HT-29 (cell line): Measurements from ENCODE around the gene MAN1C1. TPM values are rescaled to one million over a fixed set of nuclear protein-coding genes. Genes with fewer than 3 reads are reported as not detected.
A peak's percentile ranks its signal among the peaks of the same experiment; 100 is the strongest.

Experiments
- DNase-seq: peaks from one replicate; pipeline ENCODE4 v3.0.0-alpha.2; 2015; ENCODE audit warnings: low spot score
- total RNA-seq: library from RNA; depleted of rRNA; stranded (reverse); fragments of >200 nt; shearing (Covaris generic); gene quantifications from 2 replicates; pipeline ENCODE4 v1.2.3, GENCODE V29; 2014

The MAN1C1 gene
- total RNA-seq, 1 experiment from 2014 or later: 0.28 TPM

DNA sequence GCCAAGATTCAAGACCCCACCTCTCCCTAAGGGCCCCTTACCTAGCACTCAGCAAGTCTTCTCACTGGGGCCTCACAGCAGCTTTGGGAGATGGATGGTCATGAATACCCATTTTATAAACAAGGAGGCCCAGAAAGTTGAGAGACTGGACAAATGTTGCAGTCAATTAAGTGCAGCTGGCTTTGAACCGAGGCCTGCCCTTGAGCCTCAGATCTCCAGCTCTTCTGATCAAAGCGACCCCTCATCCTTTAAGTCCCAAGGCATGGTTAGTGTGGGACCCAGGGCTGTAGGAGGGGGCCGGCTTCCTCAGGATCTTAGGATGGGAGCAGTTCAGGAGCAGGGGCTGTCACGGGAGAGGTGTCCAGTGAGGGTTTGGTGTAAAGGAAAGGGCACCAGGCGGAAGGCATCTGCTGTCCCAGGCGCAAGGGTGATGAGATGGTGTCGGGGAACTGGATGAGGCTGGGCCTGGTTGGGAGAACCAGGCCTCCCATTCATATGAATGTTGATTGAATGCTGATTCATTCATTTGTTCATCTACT, 198.0 kb downstream of the MAN1C1 start:
- DNase-seq: no peak

DNA sequence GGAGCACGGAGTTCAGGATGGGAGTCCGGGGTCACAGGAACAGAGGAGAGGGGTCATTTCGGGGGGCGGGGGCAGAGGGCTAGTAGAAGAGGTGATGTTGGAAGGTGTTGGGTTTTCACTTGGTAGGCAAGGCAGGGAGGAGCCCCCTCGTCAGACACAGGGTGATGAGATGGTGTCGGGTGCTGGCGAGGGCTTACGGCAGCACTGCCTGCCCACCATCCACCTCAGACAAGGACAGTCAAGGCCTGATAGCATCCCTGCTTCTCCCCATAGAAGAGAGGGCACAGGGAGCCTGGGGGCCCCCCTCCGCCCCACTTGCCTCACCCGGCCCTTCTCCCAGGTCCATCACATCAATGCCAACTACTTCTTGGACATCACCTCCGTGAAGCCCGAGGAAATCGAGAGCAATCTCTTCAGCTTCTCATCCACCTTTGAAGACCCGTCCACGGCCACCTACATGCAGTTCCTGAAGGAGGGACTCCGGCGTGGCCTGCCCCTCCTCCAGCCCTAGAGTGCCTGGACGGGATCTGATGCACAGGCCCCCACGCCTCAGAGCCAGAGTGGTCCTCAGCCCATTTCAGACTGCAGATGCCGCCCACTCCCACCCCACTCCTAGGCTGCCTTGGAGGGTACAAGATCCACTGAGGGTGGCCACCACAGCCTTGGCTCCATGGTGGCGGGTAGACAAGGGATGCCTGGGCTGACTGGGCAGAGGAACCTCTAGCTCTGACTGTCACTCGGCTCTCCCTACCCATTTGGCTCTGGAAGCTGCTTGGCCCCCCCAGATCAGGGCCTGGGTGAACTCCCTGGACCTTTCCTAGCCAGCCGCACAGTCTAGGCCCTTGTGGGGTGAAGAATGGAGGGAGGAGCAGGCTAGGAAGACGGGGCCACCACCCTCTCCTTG, 198.9 kb downstream of the MAN1C1 start:
- no peak for DNase-seq

DNA sequence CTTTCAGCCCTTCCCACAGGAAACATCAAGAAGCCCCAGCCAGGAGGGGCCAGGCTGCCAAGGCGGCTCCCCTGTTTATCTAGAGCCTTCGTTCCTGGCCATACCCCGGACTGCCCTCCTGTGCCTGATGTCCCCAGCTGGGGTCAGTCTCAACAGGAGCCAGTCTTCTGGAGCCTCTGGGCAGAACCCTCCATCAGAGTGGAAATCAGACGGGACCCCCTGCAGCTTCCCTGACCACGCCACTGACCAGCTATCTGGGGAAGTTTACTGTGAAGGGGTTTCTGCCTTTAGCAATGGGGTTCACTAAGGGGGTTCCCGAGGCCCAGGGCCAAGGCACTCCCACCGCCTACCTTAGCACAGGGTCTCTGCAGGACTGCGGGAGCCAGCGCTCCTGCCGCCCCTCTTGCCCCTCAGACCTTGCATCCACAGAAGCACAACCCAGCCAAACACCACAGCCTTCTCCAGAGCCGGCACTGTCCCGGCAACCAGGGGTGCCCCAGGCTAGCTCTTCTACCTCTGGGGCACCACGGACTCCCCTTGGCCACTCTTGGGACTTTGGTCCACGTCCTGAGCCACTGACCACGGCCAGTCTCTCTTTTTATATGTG, 199.6 kb downstream of the MAN1C1 start:
- DNase-seq: no peak

DNA sequence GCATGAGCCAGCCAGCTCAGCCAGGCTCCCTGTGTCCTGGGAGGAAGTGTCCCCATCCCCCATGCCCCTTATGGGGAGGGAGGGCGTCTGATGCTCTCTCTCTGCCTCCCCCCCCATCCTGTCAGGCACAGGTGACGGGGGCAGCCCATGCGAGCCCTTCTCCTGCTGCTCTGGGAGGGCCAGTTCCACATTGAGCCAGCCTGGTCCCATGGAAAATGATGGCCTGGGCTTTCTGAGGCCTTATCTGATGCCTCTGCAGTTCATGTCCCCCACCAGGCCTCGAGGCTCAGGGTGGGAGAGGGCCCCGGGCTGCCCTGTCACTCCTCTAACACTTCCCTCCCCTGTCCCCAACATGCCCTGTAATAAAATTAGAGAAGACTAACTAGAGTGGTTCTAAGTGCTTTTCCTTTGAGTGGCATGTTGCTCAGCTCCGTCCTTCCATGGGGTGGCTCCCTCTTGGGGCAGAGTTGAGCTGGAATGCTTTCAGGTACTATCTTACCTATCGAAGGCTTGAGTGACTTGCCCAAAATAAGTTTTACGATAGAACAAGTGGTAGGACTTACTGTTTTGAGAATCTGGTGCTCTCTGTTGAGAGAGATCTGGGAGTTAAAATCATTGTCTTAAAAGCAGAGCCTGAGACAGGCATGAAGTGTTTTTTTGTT, 201.4 kb downstream of the MAN1C1 start:
- DNase-seq: peak; percentile 38

DNA sequence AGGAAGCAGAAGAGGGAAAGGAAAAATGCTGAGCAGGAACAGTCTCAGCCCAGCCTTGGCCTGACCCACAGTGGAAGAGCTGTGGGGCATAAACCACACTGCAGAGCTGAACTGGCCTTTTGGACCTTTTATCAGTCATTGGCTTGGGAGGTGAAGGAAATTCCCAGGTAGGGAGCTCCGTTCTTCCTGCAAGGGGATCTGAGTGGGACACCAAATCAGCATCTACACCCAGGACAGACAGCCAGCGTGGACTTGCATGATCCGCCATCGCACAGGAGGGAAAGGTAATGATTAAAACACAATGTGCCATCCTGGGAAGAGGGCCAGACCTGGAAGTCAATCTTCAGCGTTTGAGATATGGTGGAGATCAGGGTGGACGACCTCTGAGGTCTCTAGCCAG, 202.0 kb downstream of the MAN1C1 start:
- no peak for DNase-seq

DNA sequence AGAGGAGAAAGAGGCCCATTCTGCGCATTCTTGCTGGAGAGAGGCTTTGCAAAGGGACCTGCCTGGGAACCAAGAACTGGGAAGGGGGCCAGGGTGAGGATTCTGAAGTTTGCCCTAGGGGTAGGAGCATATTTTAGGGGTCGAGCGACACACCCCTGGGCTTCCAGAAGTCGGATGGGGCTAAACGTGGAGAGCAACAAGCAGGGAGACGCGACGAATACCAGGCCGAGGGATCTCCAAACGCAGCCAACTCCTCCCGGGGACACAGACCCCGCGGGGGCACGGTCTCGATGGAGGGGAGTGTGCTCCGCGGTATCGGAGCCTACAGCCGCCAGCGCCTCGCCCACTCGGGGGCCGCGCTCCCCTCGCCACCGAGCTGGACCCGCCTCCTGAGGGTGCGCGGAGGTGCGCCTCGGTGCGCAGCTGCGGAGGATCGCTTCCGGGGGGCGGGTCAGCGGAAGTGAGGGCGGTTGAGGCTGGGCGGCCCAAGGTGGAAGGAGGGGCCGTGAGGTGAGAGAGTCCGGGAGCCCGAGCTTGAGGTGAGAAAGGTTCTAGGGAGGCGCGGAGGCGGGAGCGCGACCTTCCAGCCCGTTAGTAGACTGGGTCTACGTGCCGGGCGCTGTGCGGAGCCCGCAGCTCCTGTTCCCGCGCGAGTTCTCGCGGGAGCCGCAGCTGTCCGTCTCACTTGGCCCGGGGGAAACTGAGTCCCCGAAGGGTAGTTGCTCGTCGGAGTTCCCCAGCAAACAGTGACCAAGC, 203.1 kb downstream of the MAN1C1 start, which contains the start of gene MTFR1L:
Gene MTFR1L, plus strand, starts transcription at position 464 of the 756 bp plus-strand sequence. CDS start 3,151 bp downstream, outside the sequence.
- peak; percentile 87 for DNase-seq

DNA sequence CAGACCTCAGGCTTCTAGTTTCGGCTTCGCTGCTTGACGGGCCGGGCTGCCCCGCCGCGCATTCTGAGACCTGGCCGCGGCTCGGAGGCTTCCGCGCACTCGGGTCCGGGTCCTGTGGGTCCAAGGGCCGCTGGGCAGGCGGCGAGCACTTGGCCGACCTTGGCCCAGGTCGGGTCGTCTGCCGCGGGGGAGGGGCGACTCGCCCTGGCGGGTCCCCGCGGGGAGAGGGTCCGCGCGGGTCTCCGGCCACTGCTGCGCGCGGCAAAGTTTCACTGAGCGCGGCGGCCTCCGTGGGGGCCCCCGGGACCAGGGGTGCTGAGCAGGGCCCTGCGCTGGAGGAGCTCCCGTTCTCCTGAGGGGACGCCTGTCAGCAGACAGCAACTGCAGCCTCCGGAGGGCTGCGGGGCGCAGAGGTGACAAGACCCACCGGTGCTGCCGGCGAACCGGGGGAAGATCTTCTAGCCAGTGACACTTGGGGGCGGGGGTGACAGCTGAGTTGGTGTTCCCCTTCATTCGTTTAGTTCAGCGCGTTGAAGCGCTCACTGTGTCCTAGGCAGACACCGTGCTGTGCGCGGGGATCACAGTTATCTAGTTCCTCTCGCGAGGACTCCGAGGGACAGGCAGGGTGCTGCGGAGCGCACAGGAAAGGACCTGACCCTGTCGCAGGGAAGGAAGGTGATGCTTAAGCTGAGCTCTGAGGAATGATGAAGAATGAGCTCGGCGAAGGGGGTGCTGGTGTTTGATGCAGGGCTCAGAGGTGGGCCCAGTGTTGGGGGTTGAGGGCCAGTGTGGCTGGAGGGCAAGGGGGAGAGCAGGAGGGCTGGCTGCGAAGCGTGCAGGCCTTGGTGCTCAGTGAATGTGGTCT, 203.9 kb downstream of the MAN1C1 start:
- DNase-seq: peak; percentile 54

DNA sequence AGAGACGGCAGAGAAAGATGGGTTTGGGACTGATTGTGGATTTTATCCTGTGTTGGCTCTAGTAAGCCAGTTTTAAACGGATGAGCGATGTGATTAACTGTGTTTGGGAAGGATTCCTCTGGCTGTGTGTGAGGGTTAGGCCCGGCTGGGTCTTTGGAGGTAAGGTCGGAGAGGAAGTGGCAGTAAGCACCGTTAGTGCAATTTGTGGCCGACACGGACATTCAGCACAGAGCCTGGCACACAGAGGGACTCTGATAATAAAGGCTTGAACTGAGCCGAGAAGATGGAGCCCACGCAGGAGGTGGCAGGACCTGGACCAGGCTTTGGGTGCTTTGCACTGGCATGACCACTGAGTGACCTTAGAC, 204.5 kb downstream of the MAN1C1 start:
- DNase-seq: no peak

DNA sequence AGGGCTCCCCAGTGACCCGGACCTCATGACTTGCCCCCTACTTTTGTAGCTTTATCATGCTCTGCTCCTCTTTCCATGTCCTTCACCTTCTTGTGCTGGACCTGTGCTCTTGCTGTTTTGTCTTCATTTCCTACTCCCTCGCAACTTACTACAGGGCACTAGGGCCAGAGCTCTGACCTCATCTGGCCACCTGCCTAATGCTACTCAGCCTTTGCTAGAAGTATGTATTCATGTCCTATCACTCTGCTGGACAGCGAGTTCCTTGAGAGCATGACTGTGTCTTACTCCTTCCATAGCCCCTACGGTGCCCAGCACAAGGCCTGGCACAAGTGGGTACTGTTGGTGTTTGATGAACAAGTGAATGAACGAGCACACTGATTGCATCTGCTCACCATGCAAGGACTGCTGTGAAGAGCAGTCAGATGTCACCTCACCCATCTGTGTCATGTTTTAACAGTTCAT, 205.1 kb downstream of the MAN1C1 start:
- no peak for DNase-seq

DNA sequence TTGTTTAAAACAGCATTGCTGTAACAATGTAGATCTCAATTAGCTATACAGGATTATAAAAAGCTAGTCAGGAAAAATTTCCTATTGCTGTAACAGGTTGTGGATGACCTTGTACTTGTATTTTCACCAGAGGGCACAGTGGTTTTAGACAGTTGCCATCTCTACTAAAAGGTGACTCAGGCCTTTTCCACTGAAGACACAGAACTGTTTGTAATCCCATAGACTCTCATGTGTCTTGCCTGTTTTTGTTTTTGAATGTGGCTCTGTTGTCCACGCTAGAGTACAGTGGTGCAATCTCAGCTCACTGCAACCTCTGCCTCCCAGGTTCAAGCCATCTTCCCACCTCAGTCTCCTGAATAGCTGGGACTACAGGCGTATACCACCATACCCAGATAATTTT, 209.0 kb downstream of the MAN1C1 start:
- no peak for DNase-seq

DNA sequence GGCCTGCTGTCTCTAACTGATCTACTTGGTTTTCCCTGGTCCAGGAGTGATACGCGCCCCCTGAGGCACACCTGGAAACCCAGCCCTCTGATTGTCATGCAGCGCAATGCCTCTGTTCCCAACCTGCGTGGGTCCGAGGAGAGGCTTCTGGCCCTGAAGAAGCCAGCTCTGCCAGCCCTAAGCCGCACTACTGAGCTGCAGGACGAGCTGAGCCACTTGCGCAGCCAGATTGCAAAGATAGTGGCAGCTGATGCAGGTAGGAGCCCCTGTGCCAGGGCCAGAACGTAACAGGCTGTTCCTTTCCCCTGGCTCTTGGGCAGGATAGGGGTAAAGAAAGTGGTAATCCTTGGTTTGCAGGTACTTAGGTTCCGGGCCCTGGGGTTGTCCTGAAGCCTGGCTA, 210.0 kb downstream of the MAN1C1 start:
- DNase-seq: no peak

DNA sequence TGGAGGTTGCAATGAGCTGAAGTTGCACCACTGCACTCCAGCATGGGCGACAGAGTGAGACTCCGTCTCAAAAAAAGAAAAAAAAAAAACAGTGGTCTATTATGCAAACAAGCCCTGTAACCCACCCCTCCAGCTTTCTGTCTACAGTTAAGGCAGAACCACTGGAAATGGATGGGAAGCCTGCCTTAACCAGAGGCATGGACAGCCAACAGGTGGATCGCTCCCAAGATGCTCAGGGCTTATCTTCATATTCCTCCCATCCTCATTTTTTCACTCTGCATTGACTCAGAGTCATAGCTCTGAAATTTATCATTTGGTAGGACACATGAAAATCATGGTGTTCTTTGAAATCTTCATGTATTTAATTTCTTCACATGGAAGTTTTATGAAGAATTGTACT, 211.9 kb downstream of the MAN1C1 start:
- no peak for DNase-seq

DNA sequence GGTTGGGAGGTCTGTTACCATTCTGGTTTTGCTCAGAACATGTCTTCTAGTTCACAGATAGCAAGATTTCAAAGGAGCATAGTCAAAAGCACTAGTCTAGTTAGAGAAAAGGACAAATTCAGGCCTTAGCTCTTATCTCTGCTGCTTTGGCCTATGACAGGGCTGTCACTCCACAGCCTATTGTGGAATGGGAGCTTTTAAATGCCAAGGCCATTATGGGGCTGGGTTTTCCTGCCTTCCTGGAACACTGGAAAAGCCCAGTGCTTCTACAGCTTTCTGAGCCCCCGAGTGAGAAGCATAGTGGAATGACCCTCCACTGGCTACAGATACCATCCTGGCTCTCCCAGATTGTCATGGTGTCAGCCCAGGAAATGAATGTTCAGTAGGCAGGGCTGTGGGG, 212.5 kb downstream of the MAN1C1 start:
- DNase-seq: no peak

DNA sequence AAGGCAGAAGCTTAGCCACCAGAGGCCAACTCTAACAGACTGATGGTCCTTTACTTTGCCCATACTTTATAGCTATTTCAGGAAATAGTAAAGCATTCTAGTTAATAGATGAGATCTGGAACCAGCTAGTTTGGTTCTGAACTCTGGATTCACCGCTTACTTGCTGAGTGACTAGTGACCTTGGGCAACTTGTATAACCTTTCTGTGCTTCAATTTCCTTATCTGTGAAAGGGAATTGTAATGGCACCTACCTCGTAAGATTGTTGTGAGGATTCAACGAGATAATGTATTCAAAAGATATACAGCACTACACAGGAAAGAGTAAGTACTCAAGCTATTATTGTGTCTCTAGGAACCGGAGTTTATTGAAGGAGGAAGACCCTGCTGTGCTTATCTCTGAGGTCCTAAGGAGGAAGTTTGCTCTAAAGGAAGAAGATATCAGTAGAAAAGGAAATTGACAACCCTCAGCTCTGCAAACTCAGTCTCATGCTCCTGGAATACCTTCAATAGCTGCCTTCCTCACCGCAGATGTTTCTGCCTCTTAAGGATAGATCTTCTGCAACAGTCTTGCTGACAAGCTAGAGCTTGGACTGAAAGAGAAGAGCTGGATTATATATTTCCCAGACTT, 215.1 kb downstream of the MAN1C1 start:
- DNase-seq: no peak

DNA sequence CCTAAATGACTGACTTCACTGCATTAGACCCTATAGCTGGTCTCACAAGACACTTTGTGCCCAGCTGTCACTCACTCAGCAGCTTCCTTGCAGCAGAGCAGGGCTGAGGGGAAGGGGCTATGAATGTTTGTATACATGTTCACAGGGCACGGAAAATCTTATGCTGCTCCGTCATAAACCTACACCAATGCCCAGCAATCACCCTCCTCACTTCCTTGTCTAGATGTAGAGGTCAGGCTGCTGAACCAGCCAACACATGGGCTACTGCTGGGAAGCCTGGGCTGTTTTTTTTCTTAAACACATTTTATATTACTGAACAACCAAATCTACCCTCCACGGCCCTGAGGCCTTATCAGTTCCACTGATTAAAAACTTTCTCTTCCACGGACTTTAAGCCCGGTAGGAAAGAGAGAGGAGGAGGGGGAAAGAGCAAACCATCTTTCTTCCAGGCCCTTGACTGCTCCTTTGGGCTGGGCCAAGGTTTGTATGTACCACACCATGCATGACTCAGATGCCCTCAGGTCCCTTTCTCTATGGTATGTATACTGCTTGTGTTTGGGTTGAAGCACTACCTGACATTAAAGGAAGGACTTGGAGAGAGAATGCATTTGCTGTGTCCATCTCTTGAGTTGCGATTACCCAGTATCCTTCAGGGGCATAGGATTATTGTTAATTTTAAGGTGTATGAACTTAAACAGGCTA, 215.9 kb downstream of the MAN1C1 start:
- no peak for DNase-seq

DNA sequence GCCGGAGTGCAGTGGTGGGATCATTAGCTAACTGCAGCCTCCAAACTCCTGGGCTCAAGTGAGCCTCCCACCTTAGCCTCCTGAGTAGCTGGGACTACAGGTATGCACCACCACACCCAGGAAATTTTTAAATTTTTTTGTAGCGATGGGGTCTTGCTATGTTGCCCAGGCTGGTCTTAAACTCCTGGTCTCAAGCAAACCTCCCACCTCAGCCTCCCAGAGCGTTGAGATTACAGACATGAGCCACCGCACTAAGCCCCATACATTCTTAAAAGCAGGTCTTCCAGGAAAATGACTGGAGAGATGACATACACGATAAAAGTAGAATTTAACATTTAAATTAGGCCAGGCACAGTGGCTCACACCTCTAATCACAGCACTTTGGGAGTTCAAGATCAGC, 216.6 kb downstream of the MAN1C1 start:
- no peak for DNase-seq
